ENCODE data around the gene SEC24D. TPM values are rescaled to one million over a fixed set of nuclear protein-coding genes. Genes with fewer than 3 reads are reported as not detected.
A peak's percentile ranks its signal among the peaks of the same experiment; 100 is the strongest.

Gene SEC24D
- total and polyA plus RNA-seq, 11 donors = 3.1 to 36.4 (median 14.8) TPM

- peaks cover 0 to 81% (median 38%) of the 10 kb centered on the region in 9 donors for H3K36me3 ChIP-seq
- no peak for TF ChIP-seq POLR2A (IDR thresholded peaks at IDR 0.05)
- TF ChIP-seq, protein P1, sequence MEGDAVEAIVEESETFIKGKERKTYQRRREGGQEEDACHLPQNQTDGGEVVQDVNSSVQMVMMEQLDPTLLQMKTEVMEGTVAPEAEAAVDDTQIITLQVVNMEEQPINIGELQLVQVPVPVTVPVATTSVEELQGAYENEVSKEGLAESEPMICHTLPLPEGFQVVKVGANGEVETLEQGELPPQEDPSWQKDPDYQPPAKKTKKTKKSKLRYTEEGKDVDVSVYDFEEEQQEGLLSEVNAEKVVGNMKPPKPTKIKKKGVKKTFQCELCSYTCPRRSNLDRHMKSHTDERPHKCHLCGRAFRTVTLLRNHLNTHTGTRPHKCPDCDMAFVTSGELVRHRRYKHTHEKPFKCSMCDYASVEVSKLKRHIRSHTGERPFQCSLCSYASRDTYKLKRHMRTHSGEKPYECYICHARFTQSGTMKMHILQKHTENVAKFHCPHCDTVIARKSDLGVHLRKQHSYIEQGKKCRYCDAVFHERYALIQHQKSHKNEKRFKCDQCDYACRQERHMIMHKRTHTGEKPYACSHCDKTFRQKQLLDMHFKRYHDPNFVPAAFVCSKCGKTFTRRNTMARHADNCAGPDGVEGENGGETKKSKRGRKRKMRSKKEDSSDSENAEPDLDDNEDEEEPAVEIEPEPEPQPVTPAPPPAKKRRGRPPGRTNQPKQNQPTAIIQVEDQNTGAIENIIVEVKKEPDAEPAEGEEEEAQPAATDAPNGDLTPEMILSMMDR (IDR thresholded peaks at IDR 0.05) = no peak
- no peaks in the 10 kb centered on the region for H3K27me3 ChIP-seq
- no peak overlapping the region for H3K4me3 ChIP-seq
- DNase-seq = peak in 4 of 5 donors; percentile 51 to 79 (median 66)
- ATAC-seq = peak; percentile 93 to 96 (median 94)
- H3K4me1 ChIP-seq = peaks cover 0 to 60% (median 31%) of the 10 kb centered on the region in 12 donors
- 11 to 43% (median 15%) methylated on average over 2 of the region's 2 CpGs for WGBS, 4 donors
- intact Hi-C loops (cut with DNase I) = loop anchor here in 6 of 10 donors (2.0 to 10.0 kb wide), 7 partner anchors 24 to 538 kb away; partner anchors contain the start of genes SYNPO2 (in 2 of the 6) and MYOZ2 (in 1 of the 6)
- H3K9me3 ChIP-seq = no peaks in the 10 kb centered on the region
- H3K27ac ChIP-seq = peak overlapping the region; percentile 61 to 86 (median 78)
Observed at GRCh38 chr4:118746251-118746919, 89.5 kb downstream of the SEC24D start.

GRCh38 chr4:118745357-118745756 lies 90.6 kb downstream of the SEC24D start:
- DNase-seq (no peak), ATAC-seq (no peak)
- Histone ChIP-seq H3K4me3 (no peak overlapping the region), H3K27me3 (no peaks in the 10 kb centered on the region), H3K9me3 (no peaks in the 10 kb centered on the region), H3K27ac (peak overlapping the region; percentile 61 to 86 (median 78)), H3K36me3 (peaks cover 0 to 79% (median 32%) of the 10 kb centered on the region in 9 donors), H3K4me1 (peaks cover 0 to 53% (median 27%) of the 10 kb centered on the region in 12 donors)
- TF ChIP-seq, protein P1 (IDR thresholded peaks at IDR 0.05) = no peak
- TF ChIP-seq POLR2A (IDR thresholded peaks at IDR 0.05) = no peak
- intact Hi-C loops (cut with DNase I) = loop anchor here in 6 of 10 donors (2.0 to 10.0 kb wide), 9 partner anchors 25 to 539 kb away; partner anchors contain the start of genes SYNPO2 (in 2 of the 6) and MYOZ2 (in 1 of the 6)
- 72 to 76% (median 73%) methylated on average over 3 of the region's 3 CpGs for WGBS, 4 donors

DNA sequence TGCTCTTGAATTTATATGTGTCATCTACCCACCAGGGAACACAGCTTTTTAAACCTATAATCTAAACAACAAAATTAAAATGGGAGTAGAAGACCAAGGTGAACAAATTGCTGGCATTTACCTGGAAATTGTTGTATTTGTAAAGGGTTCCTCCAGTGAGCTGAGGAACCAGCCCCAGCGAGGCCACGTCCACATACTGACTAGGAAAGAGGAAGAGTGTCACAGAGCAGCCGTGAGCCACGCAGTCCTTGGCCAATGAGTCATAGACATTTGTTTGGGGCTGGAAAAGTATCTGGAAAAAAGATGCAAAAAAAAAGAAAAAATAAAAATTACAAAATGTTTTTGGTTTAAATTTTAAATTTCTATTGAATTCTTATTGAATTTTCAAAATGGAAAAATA lies 92.1 kb downstream of the SEC24D start:
- intact Hi-C loops (cut with DNase I) = loop anchor here in 8 of 10 donors (2.0 to 10.0 kb wide), 13 partner anchors 27 to 541 kb away; partner anchors contain the start of genes SYNPO2 (in 4 of the 8), MYOZ2 (in 1 of the 8) and SEC24D (in 1 of the 8)
- ATAC-seq = no peak
- Histone ChIP-seq H3K4me3 (no peak overlapping the region), H3K36me3 (peaks cover 0 to 83% (median 39%) of the 10 kb centered on the region in 9 donors), H3K27ac (peak overlapping the region in 11 of 12 donors; percentile 9 to 86 (median 73)), H3K27me3 (no peaks in the 10 kb centered on the region), H3K9me3 (no peaks in the 10 kb centered on the region), H3K4me1 (peaks cover 0 to 44% (median 23%) of the 10 kb centered on the region in 12 donors)
- no peak for TF ChIP-seq POLR2A (IDR thresholded peaks at IDR 0.05)
- TF ChIP-seq, protein P1 (IDR thresholded peaks at IDR 0.05) = no peak
- no peak for DNase-seq
- 84 to 93% (median 89%) methylated on average over 4 of the region's 4 CpGs for WGBS, 4 donors

- DNase-seq (no peak), ATAC-seq (no peak)
- H3K9me3 ChIP-seq = no peaks in the 10 kb centered on the region
- H3K27me3 ChIP-seq = no peaks in the 10 kb centered on the region
- no peak overlapping the region for H3K4me3 ChIP-seq
- H3K4me1 ChIP-seq = peaks cover 0 to 37% (median 23%) of the 10 kb centered on the region in 12 donors
- intact Hi-C loops (cut with DNase I) = loop anchor here in 8 of 10 donors (5.0 to 10.0 kb wide), 10 partner anchors 95 to 543 kb away; partner anchors contain the start of genes SYNPO2 (in 4 of the 8), MYOZ2 (in 1 of the 8) and SEC24D (in 1 of the 8)
- peak overlapping the region in 11 of 12 donors; percentile 41 to 83 (median 66) for H3K27ac ChIP-seq
- no peak for TF ChIP-seq POLR2A (IDR thresholded peaks at IDR 0.05)
- TF ChIP-seq, protein P1 (IDR thresholded peaks at IDR 0.05) = no peak
- peaks cover 0 to 92% (median 57%) of the 10 kb centered on the region in 9 donors for H3K36me3 ChIP-seq
Observed at GRCh38 chr4:118742050-118742449, 93.9 kb downstream of the SEC24D start.

All from heart left ventricle (tissue), 16 donors.